Omental fat pad (tissue), 4 donors: ENCODE measurements around the gene APOA4. TPM values are rescaled to one million over a fixed set of nuclear protein-coding genes. Genes with fewer than 3 reads are reported as not detected.
"Not testable (repeated sequence)": the region's sequence is repeated elsewhere in the genome, so short reads cannot be mapped to it uniquely, and the experiment has no call there.

Experiments
- ATAC-seq: fragments of 150-250 bp; one replicate; pipeline ENCODE4 v1.9.1; 2016; ENCODE audit warnings: mild to moderate bottlenecking, moderate library complexity; ENCODE audit not compliant: low FRiP score
- DNase-seq: peaks from one replicate; pipeline ENCODE4 v3.0.0-alpha.2; 2019; ENCODE audit warnings: low spot score
- CTCF ChIP-seq, 3 donors: fragments of 450-650 bp; IDR thresholded peaks; one replicate each; pipeline ENCODE4 v1.5.1; 2016 to 2017; ENCODE audit warnings: antibody characterized with exemption in 3 of 3, mild to moderate bottlenecking in 3 of 3, moderate library complexity in 2 of 3
- total RNA-seq, 4 donors: library from RNA; depleted of rRNA; stranded (reverse); fragments of >200 nt; gene quantifications; one replicate each; pipeline ENCODE4 v1.1.0, GENCODE V29; 2016

APOA4 gene
- total RNA-seq, 4 donors from 2014 or later: 1.1 TPM; not detected in 3

GRCh38 chr11:116835791-116836631, 12.9 kb upstream of the APOA4 start:
- peak; percentile 74 for ATAC-seq
- TF ChIP-seq CTCF (IDR thresholded peaks at IDR 0.05): peak in 1 of 3 donors; percentile 16
- DNase-seq: peak; percentile 35

GRCh38 chr11:116835042-116835772, 12.1 kb upstream of the APOA4 start:
- peak; percentile 12 for ATAC-seq
- TF ChIP-seq CTCF (IDR thresholded peaks at IDR 0.05): no peak
- DNase-seq: no peak

GRCh38 chr11:116834535-116835041, 11.5 kb upstream of the APOA4 start:
- not testable (repeated sequence) for ATAC-seq, DNase-seq

- DNase-seq (no peak), ATAC-seq (no peak)
- no peak for TF ChIP-seq CTCF (IDR thresholded peaks at IDR 0.05)
These were observed 10.9 kb upstream of the APOA4 start for GRCh38 chr11:116833816-116834534.

- DNase-seq (no peak), ATAC-seq (no peak)
- TF ChIP-seq CTCF (IDR thresholded peaks at IDR 0.05): no peak
These were observed 10.3 kb upstream of the APOA4 start for GRCh38 chr11:116833491-116833815.

- no peak for TF ChIP-seq CTCF (IDR thresholded peaks at IDR 0.05)
- DNase-seq: no peak
- ATAC-seq: no peak
These were observed 9.5 kb upstream of the APOA4 start for GRCh38 chr11:116832350-116833290.
